Neural progenitor cell (in vitro differentiated cells): ENCODE measurements around the gene S1PR4.

Experiments
- CTCF ChIP-seq: fragments of 200-600 bp; sonication (generic); IDR thresholded peaks from 2 replicates; pipeline ENCODE4 v1.5.1; 2017; ENCODE audit warnings: antibody characterized with exemption, mild to moderate bottlenecking
- EZH2 ChIP-seq: fragments of 200-600 bp; sonication (generic); IDR thresholded peaks from 2 replicates; pipeline ENCODE4 v1.6.1; 2017; ENCODE audit warnings: antibody characterized with exemption, mild to moderate bottlenecking, moderate library complexity
- EZH2phosphoT487 ChIP-seq: fragments of 200-600 bp; sonication (generic); IDR thresholded peaks from 2 replicates; pipeline ENCODE4 v1.6.1; 2017; ENCODE audit warnings: antibody characterized with exemption

DNA sequence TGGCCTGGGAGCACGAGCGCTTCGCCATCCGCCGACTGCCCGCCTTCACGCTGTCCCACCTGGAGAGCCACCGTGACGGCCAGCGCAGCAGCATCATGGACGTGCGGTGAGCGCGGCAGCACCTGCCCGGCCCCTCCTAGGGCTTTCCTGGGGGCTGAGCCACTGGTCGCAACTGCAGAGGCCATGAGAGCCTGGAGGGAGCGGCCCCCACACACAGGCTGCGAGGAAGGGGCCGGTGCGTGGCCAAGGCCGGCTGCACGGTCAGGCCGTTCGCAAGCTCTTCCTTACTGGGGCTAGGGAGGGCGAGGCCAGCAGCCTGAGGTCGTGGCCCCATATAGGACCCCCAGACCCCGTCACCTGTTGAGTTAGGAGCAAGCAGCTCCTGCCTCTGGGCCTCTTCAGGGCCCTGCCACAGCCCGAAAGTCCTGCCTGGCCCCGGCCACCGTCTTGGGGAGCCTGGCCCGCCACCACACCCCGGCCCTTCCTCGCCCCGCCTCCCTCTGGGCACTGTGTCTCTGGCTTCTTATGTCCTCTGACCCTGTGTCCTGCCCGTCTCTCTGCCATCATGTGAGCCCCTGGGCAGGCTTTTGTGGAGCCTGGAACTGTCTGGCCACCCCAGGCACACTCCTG is 26.2 kb downstream of the S1PR4 start:
- no peak for TF ChIP-seq CTCF
- no peak for TF ChIP-seq EZH2
- TF ChIP-seq EZH2phosphoT487 = no peak
